ENCODE data around the gene RCAN2.

The RCAN2 gene

DNA sequence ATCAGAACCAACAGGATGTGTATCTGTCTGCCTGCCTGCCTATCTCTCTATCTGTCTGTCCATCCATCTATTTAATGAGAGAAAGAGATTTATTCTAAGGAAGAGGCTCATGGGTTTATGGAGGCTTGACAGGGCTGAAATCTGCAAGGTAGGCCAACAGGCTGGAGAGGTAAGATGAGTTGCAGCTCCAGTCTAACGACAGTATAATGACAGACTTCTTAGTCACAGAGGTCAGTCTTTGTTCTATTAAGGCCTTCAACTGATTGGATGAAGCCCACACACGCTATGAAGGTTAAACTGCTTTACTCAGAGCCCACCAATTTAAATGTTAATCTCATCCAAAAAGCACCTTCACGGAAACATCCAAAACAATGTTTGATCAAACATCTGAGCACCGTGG is 220.1 kb downstream of the RCAN2 start:
- DNase-seq (no peak), ATAC-seq (replicated peaks) (no peak)
- Mint-ChIP-seq H3K36me3 (ENCODE audit: insufficient read depth) (no peaks in the 10 kb centered on the region), H3K27ac (no peak overlapping the region), H3K27me3 (no peaks in the 10 kb centered on the region), H3K9me3 (no peaks in the 10 kb centered on the region), H3K4me3 (no peak overlapping the region), H3K4me1 (ENCODE audit: low read depth in 2 of 2) (peaks cover 0 to 7% of the 10 kb centered on the region in 2 donors)

GRCh38 chr6:46270336-46270735 is 220.9 kb downstream of the RCAN2 start:
- Mint-ChIP-seq H3K4me3 (no peak overlapping the region), H3K36me3 (ENCODE audit: insufficient read depth) (no peaks in the 10 kb centered on the region), H3K27me3 (no peaks in the 10 kb centered on the region), H3K4me1 (ENCODE audit: low read depth in 2 of 2) (peaks cover 0 to 7% of the 10 kb centered on the region in 2 donors), H3K27ac (no peak overlapping the region), H3K9me3 (no peaks in the 10 kb centered on the region)
- no peak for ATAC-seq (replicated peaks)
- no peak for DNase-seq

GRCh38 chr6:46269447-46270229 is 221.6 kb downstream of the RCAN2 start:
- H3K27me3 Mint-ChIP-seq: no peaks in the 10 kb centered on the region
- H3K36me3 Mint-ChIP-seq (ENCODE audit: insufficient read depth): no peaks in the 10 kb centered on the region
- H3K4me1 Mint-ChIP-seq (ENCODE audit: low read depth in 2 of 2): peaks cover 0 to 7% of the 10 kb centered on the region in 2 donors
- H3K9me3 Mint-ChIP-seq: no peaks in the 10 kb centered on the region
- ATAC-seq (replicated peaks) (no peak), DNase-seq (no peak)
- no peak overlapping the region for H3K4me3 Mint-ChIP-seq
- H3K27ac Mint-ChIP-seq: peak overlapping the region in 1 of 2 donors; percentile 2

- H3K27ac Mint-ChIP-seq: no peak overlapping the region
- no peaks in the 10 kb centered on the region for H3K9me3 Mint-ChIP-seq
- no peaks in the 10 kb centered on the region for H3K36me3 Mint-ChIP-seq (ENCODE audit: insufficient read depth)
- H3K27me3 Mint-ChIP-seq: no peaks in the 10 kb centered on the region
- ATAC-seq (replicated peaks) (no peak), DNase-seq (no peak)
- H3K4me1 Mint-ChIP-seq (ENCODE audit: low read depth in 2 of 2): peaks cover 0 to 4% of the 10 kb centered on the region in 2 donors
- H3K4me3 Mint-ChIP-seq: no peak overlapping the region
Measured at GRCh38 chr6:46267515-46267914, 223.7 kb downstream of the RCAN2 start.

- no peak for DNase-seq
- no peak overlapping the region for H3K4me3 Mint-ChIP-seq
- no peak for ATAC-seq (replicated peaks)
- H3K27me3 Mint-ChIP-seq: no peaks in the 10 kb centered on the region
- peaks cover 0 to 4% of the 10 kb centered on the region in 2 donors for H3K4me1 Mint-ChIP-seq (ENCODE audit: low read depth in 2 of 2)
- no peak overlapping the region for H3K27ac Mint-ChIP-seq
- no peaks in the 10 kb centered on the region for H3K36me3 Mint-ChIP-seq (ENCODE audit: insufficient read depth)
- H3K9me3 Mint-ChIP-seq: no peaks in the 10 kb centered on the region
Measured at GRCh38 chr6:46265373-46265772, 225.9 kb downstream of the RCAN2 start.

GRCh38 chr6:46263707-46264086 is 227.6 kb downstream of the RCAN2 start:
- DNase-seq: no peak
- no peak overlapping the region for H3K27ac Mint-ChIP-seq

GRCh38 chr6:46262928-46263706 is 228.1 kb downstream of the RCAN2 start:
- DNase-seq (no peak), ATAC-seq (replicated peaks) (no peak)
- H3K27ac Mint-ChIP-seq: no peak overlapping the region
- no peaks in the 10 kb centered on the region for H3K27me3 Mint-ChIP-seq
- H3K4me1 Mint-ChIP-seq (ENCODE audit: low read depth in 2 of 2): peaks cover 0 to 4% of the 10 kb centered on the region in 2 donors
- H3K9me3 Mint-ChIP-seq: no peaks in the 10 kb centered on the region
- no peak overlapping the region for H3K4me3 Mint-ChIP-seq
- no peaks in the 10 kb centered on the region for H3K36me3 Mint-ChIP-seq (ENCODE audit: insufficient read depth)

More at GRCh38 chr6:46263707-46264086, 227.6 kb downstream of the RCAN2 start:
- Mint-ChIP-seq H3K4me3 (no peak overlapping the region), H3K9me3 (no peaks in the 10 kb centered on the region), H3K36me3 (ENCODE audit: insufficient read depth) (no peaks in the 10 kb centered on the region), H3K4me1 (ENCODE audit: low read depth in 2 of 2) (peaks cover 0 to 4% of the 10 kb centered on the region in 2 donors), H3K27me3 (no peaks in the 10 kb centered on the region)
- no peak for ATAC-seq (replicated peaks)

GRCh38 chr6:46258249-46258648 is 233.0 kb downstream of the RCAN2 start:
- Mint-ChIP-seq H3K4me3 (no peak overlapping the region), H3K9me3 (no peaks in the 10 kb centered on the region), H3K27ac (no peak overlapping the region), H3K36me3 (ENCODE audit: insufficient read depth) (no peaks in the 10 kb centered on the region), H3K27me3 (no peaks in the 10 kb centered on the region), H3K4me1 (ENCODE audit: low read depth in 2 of 2) (peaks cover 0 to 4% of the 10 kb centered on the region in 2 donors)
- no peak for DNase-seq
- no peak for ATAC-seq (replicated peaks)

DNA sequence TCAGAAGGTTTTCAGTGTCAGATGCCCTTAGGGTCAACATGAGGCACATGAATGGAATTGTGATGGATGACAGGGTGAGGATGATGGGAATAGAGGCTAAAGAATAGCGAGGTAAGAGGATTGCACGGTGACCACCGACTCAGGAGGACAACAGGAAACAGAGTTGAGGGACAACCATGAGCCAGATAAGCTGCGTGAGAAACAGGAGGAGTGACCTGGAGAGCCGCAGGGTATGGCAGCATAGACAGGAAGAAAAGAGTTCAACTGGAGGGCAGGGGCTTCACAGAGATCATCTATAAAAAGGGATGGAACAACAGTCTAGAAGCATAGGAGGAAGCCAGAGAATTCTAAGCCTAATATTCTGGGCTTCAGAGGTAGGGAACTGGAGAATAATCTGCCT is 235.7 kb downstream of the RCAN2 start:
- H3K9me3 Mint-ChIP-seq: no peaks in the 10 kb centered on the region
- H3K4me1 Mint-ChIP-seq (ENCODE audit: low read depth in 2 of 2): no peaks in the 10 kb centered on the region
- no peaks in the 10 kb centered on the region for H3K36me3 Mint-ChIP-seq (ENCODE audit: insufficient read depth)
- no peaks in the 10 kb centered on the region for H3K27me3 Mint-ChIP-seq
- no peak for DNase-seq
- H3K27ac Mint-ChIP-seq: no peak overlapping the region
- no peak for ATAC-seq (replicated peaks)
- no peak overlapping the region for H3K4me3 Mint-ChIP-seq

GRCh38 chr6:46254946-46255345 is 236.3 kb downstream of the RCAN2 start:
- Mint-ChIP-seq H3K4me1 (ENCODE audit: low read depth in 2 of 2) (no peaks in the 10 kb centered on the region), H3K9me3 (no peaks in the 10 kb centered on the region), H3K27ac (no peak overlapping the region), H3K36me3 (ENCODE audit: insufficient read depth) (no peaks in the 10 kb centered on the region), H3K4me3 (no peak overlapping the region), H3K27me3 (no peaks in the 10 kb centered on the region)
- DNase-seq (no peak), ATAC-seq (replicated peaks) (no peak)

DNA sequence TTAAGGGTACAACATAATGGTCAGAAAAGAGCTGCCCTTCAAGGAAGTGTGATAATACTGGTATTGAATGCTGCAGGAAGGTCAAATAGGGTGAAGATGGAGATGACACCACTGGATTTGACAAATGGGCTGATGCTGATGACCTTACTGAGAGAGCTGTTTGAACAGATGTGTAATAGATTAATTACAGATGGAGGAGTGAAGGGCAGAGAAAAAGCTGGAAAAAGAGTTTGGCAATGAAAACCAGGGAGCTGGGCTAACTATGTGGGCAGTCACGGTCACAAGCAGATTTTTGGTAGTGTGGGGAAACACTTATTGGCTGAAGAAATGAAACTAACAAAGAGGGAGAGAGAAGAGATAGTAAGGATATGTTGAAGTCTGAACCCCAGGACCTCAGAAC is 236.9 kb downstream of the RCAN2 start:
- Mint-ChIP-seq H3K36me3 (ENCODE audit: insufficient read depth) (no peaks in the 10 kb centered on the region), H3K4me3 (no peak overlapping the region), H3K9me3 (no peaks in the 10 kb centered on the region), H3K27me3 (no peaks in the 10 kb centered on the region), H3K27ac (no peak overlapping the region), H3K4me1 (ENCODE audit: low read depth in 2 of 2) (no peaks in the 10 kb centered on the region)
- DNase-seq: no peak
- ATAC-seq (replicated peaks): no peak

GRCh38 chr6:46251583-46252339 is 239.5 kb downstream of the RCAN2 start:
- Mint-ChIP-seq H3K9me3 (no peaks in the 10 kb centered on the region), H3K27me3 (no peaks in the 10 kb centered on the region), H3K4me3 (no peak overlapping the region), H3K27ac (no peak overlapping the region), H3K36me3 (ENCODE audit: insufficient read depth) (no peaks in the 10 kb centered on the region), H3K4me1 (ENCODE audit: low read depth in 2 of 2) (no peaks in the 10 kb centered on the region)
- DNase-seq (no peak), ATAC-seq (replicated peaks) (no peak)

DNA sequence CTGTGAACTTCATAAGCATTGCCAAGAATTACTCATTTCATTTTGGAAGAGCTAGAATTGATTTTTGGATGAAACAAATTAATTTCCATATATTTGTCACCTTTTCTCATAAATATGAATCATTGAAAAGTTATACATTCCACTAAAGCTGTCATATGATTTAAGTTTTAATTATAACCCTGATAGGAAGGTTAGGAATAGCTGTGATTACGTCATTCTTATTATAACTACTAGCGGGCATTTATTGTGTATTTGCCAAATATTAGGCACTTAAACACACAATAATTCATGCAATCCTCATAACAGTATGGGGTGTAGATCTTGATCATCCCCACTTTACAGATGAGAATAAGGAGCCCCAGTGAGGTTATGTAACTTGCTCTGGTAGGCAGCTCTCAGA is 243.1 kb downstream of the RCAN2 start:
- no peak overlapping the region for H3K4me3 Mint-ChIP-seq
- H3K9me3 Mint-ChIP-seq: no peaks in the 10 kb centered on the region
- H3K36me3 Mint-ChIP-seq (ENCODE audit: insufficient read depth): peaks cover 3% of the 10 kb centered on the region
- peaks cover 0 to 5% of the 10 kb centered on the region in 2 donors for H3K4me1 Mint-ChIP-seq (ENCODE audit: low read depth in 2 of 2)
- H3K27me3 Mint-ChIP-seq: no peaks in the 10 kb centered on the region
- no peak overlapping the region for H3K27ac Mint-ChIP-seq
- DNase-seq (no peak), ATAC-seq (replicated peaks) (no peak)

Data from effector memory CD8-positive, alpha-beta T cell (primary cell).